CD4-positive, alpha-beta T cell (primary cell): ENCODE data around the gene ERC2. TPM values are rescaled to one million over a fixed set of nuclear protein-coding genes. Genes with fewer than 3 reads are reported as not detected.

Source experiments
- ATAC-seq: fragments of 200-7000 bp; cut with Tn5 transposase; one replicate; pipeline ENCODE4 v1.10.0; 2022; ENCODE audit warnings: mild to moderate bottlenecking; ENCODE audit not compliant: poor library complexity
- CTCF ChIA-PET: fragments of 350-600 bp; sonication (Branson Sonifier 250); formaldehyde crosslinking; loops from one replicate; lab custom pipeline; 2021; ENCODE audit warnings: antibody characterized with exemption, inconsistent platforms; lab: Charles Lee
- POLR2A ChIA-PET: fragments of 350-600 bp; sonication (Branson Sonifier 250); formaldehyde crosslinking; loops from one replicate; lab custom pipeline; 2021; ENCODE audit warnings: antibody characterized with exemption, inconsistent platforms; lab: Charles Lee
- DNase-seq, 14 experiments: peaks; one replicate each; pipeline ENCODE4 v3.0.0-alpha.2; 2013 to 2020; ENCODE audit warnings: mixed read lengths in 2 of 14
- H3K27ac ChIP-seq, 2 donors: one replicate each; pipeline versions ENCODE4 v1.5.1 to v1.7.0; 2013; ENCODE audit warnings: low read length in 2 of 2, low read depth in 1 of 2, mild to moderate bottlenecking in 1 of 2
- H3K27me3 ChIP-seq, 2 experiments: 1 replicate in 1 of 2; 2 replicates in 1 of 2; pipeline versions ENCODE4 v1.6.1 to v1.7.0; 2013; ENCODE audit warnings: low read length in 2 of 2, control low read depth in 1 of 2, mild to moderate bottlenecking in 1 of 2, moderate library complexity in 1 of 2; ENCODE audit not compliant: insufficient read depth in 2 of 2, control insufficient read depth in 1 of 2
- H3K36me3 ChIP-seq: one replicate; pipeline ENCODE4 v1.6.1; 2013; ENCODE audit warnings: low read length, control low read depth; ENCODE audit not compliant: insufficient read depth
- H3K4me1 ChIP-seq: one replicate; pipeline ENCODE4 v1.6.1; 2013; ENCODE audit warnings: low read length, control low read depth; ENCODE audit not compliant: insufficient read depth
- H3K4me3 ChIP-seq: one replicate; pipeline ENCODE4 v1.5.1; 2013; ENCODE audit warnings: mild to moderate bottlenecking, low read length, moderate library complexity
- H3K9me3 ChIP-seq, 2 experiments: 1 replicate in 1 of 2; 2 replicates in 1 of 2; pipeline versions ENCODE4 v1.6.1 to v1.7.0; 2013; ENCODE audit warnings: low read length in 2 of 2, mild to moderate bottlenecking in 2 of 2, control low read depth in 1 of 2, moderate library complexity in 1 of 2; ENCODE audit not compliant: control insufficient read depth in 1 of 2, insufficient read depth in 1 of 2
- H3K27ac Mint-ChIP-seq: one replicate; pipeline ENCODE4 v1.8.0; 2020; ENCODE audit warnings: mixed read lengths
- H3K27me3 Mint-ChIP-seq: one replicate; pipeline ENCODE4 v1.8.0; 2021; ENCODE audit warnings: mixed read lengths
- H3K36me3 Mint-ChIP-seq: one replicate; pipeline ENCODE4 v1.8.0; 2021; ENCODE audit warnings: low read depth, mixed read lengths
- H3K4me1 Mint-ChIP-seq: one replicate; pipeline ENCODE4 v1.8.0; 2021; ENCODE audit warnings: low read depth, mixed read lengths
- H3K4me3 Mint-ChIP-seq: one replicate; pipeline ENCODE4 v1.8.0; 2020; ENCODE audit warnings: mild to moderate bottlenecking, mixed read lengths
- H3K9me3 Mint-ChIP-seq: one replicate; pipeline ENCODE4 v1.8.0; 2020; ENCODE audit warnings: mixed read lengths
- intact Hi-C, 2 experiments: fragments of 100-400 bp; cut with DNase I in 1 of 2; cut with micrococcal nuclease in 1 of 2; formaldehyde crosslinking; loops; one replicate each; pipeline versions ENCODE4 v1.15.1 to v1.9.0; 2023 to 2025; cut with DNase I, micrococcal nuclease
- total RNA-seq, 174 experiments: library from RNA in 2 of 174; stranded (reverse) in 2 of 174; gene quantifications; one replicate each; pipeline ENCODE4 v1.2.3 and lab custom pipeline; 2021 to 2026
- TF ChIP-seq, protein P1 (sequence below): fragments of 200-600 bp; IDR thresholded peaks from one replicate; pipeline ENCODE4 v1.8.0; 2022; ENCODE audit warnings: antibody characterized with exemption, mild to moderate bottlenecking

Gene ERC2
- total RNA-seq, 2 experiments from 2014 or later, result not detected

DNA sequence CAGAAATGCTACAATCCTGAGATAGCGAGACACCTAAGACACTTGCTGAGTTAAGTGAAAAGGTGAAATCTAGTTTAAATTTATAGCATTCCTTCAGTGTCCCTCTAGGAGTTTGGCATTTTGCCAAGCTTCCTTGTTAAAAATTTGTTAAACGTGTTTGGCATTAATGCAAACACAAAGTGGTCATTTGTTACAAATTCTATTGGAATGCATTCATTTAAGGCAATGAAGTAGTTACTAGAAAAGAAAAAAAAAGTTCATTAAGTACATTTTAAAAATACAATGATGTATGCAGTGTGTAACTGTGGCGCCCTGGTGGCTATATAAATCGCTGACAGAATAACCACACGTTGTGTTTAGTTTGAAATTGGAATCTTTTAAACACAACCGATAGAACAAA, 949.8 kb downstream of the ERC2 start:
- TF ChIP-seq, protein P1, sequence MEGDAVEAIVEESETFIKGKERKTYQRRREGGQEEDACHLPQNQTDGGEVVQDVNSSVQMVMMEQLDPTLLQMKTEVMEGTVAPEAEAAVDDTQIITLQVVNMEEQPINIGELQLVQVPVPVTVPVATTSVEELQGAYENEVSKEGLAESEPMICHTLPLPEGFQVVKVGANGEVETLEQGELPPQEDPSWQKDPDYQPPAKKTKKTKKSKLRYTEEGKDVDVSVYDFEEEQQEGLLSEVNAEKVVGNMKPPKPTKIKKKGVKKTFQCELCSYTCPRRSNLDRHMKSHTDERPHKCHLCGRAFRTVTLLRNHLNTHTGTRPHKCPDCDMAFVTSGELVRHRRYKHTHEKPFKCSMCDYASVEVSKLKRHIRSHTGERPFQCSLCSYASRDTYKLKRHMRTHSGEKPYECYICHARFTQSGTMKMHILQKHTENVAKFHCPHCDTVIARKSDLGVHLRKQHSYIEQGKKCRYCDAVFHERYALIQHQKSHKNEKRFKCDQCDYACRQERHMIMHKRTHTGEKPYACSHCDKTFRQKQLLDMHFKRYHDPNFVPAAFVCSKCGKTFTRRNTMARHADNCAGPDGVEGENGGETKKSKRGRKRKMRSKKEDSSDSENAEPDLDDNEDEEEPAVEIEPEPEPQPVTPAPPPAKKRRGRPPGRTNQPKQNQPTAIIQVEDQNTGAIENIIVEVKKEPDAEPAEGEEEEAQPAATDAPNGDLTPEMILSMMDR, result no peak
- Mint-ChIP-seq H3K9me3 (no peaks in the 10 kb centered on the region), H3K36me3 (no peaks in the 10 kb centered on the region), H3K4me3 (no peak overlapping the region), H3K4me1 (peaks cover 8% of the 10 kb centered on the region), H3K27me3 (peaks cover 4% of the 10 kb centered on the region), H3K27ac (no peak overlapping the region)
- Histone ChIP-seq H3K36me3 (no peaks in the 10 kb centered on the region), H3K27ac (no peak overlapping the region), H3K9me3 (no peaks in the 10 kb centered on the region), H3K27me3 (no peaks in the 10 kb centered on the region), H3K4me1 (no peaks in the 10 kb centered on the region), H3K4me3 (no peak overlapping the region)
- CTCF ChIA-PET, result no interaction called here
- POLR2A ChIA-PET, result no interaction called here
- intact Hi-C loops, result no loop called here
- ATAC-seq (no peak), DNase-seq (no peak)

DNA sequence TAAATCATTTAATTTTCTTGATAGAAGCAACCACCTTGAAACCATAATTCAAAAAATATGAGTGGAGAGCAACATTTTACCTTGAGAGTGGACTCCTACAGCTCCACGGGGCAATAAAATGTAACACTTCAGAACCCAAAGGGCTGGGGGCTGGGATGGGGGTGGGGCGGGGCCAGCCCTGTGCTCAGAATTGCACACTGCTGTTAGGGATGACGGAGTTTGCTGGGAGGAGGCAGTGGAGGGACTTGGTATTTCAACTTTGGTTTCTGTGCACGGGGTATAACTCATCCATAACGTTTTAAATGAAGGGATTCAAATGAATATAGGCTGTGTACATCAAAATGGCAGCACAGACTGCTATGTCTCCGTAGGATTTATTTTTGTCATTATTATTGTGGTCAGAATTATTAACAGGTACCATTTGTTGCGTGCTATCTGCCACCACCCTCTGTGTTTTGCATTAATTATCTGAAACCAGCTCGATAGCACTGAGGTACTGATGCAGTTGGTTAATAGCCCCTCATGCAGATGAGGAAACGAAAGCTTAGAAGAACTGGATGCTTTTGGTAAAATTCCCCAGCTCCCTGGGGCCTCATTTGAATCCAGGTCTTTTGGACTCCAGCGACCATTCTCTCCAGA, 951.8 kb downstream of the ERC2 start:
- peaks cover 4% of the 10 kb centered on the region for H3K27me3 Mint-ChIP-seq
- ATAC-seq (no peak), DNase-seq (no peak)
- H3K27me3 ChIP-seq, result no peaks in the 10 kb centered on the region
- H3K4me1 Mint-ChIP-seq, result peaks cover 3% of the 10 kb centered on the region
- ChIA-PET POLR2A (no interaction called here), CTCF (no interaction called here)
- H3K4me1 ChIP-seq, result no peaks in the 10 kb centered on the region
- H3K4me3 ChIP-seq, result no peak overlapping the region
- H3K4me3 Mint-ChIP-seq, result no peak overlapping the region
- no peak overlapping the region for H3K27ac ChIP-seq
- intact Hi-C loops, result no loop called here
- H3K36me3 Mint-ChIP-seq, result no peaks in the 10 kb centered on the region
- H3K27ac Mint-ChIP-seq, result no peak overlapping the region
- no peaks in the 10 kb centered on the region for H3K9me3 ChIP-seq
- no peaks in the 10 kb centered on the region for H3K9me3 Mint-ChIP-seq
- TF ChIP-seq, protein P1, result no peak
- H3K36me3 ChIP-seq, result no peaks in the 10 kb centered on the region

DNA sequence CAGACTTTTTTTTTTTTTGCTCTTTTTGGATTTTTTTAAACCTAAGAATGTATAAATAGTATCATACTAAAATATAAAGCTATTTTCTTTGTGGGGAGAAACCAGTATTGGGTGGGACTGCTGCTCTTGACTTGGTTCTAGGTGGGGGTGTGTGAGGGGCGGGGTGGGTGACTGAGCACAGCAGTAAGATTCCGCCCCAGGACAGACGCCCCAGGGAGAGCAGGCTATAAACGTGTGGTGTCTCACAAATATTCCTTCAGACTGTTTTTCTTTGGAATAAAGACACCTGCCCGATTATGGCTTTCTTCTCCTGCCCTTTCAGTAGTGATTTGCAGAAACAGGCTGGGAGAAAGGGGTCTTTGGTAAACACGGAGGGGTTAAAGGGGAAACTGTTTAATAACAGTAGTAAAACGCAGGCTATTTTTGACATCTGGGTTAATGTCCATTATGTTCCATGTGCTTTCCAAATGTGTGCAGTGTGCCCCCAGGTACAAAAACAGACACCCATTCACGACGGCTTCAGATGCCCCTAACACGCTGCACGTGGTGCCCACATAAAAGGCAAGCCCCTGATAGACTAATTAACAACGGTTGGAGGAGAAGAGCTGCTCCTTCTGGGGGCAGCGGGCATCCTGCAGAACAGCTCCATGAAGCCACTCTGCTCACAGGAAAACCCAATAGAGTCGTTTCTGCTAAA, 952.6 kb downstream of the ERC2 start:
- no peak overlapping the region for H3K27ac ChIP-seq
- intact Hi-C loops, result no loop called here
- peaks cover 4% of the 10 kb centered on the region for H3K27me3 Mint-ChIP-seq
- H3K4me3 Mint-ChIP-seq, result no peak overlapping the region
- TF ChIP-seq, protein P1, result no peak
- H3K4me3 ChIP-seq, result no peak overlapping the region
- no peaks in the 10 kb centered on the region for H3K36me3 Mint-ChIP-seq
- H3K4me1 ChIP-seq, result no peaks in the 10 kb centered on the region
- DNase-seq (no peak), ATAC-seq (no peak)
- ChIA-PET POLR2A (no interaction called here), CTCF (no interaction called here)
- H3K9me3 ChIP-seq, result no peaks in the 10 kb centered on the region
- no peaks in the 10 kb centered on the region for H3K9me3 Mint-ChIP-seq
- no peaks in the 10 kb centered on the region for H3K36me3 ChIP-seq
- H3K4me1 Mint-ChIP-seq, result no peaks in the 10 kb centered on the region
- H3K27ac Mint-ChIP-seq, result no peak overlapping the region
- no peaks in the 10 kb centered on the region for H3K27me3 ChIP-seq
